ENCODE data around the gene PXDN.

PXDN gene

GRCh38 chr2:1660656-1661640 is 83.4 kb downstream of the PXDN start:
- DNase-seq: no peak

GRCh38 chr2:1659951-1660565 is 84.3 kb downstream of the PXDN start:
- no peak for DNase-seq

GRCh38 chr2:1658394-1659151 is 85.7 kb downstream of the PXDN start:
- no peak for DNase-seq

GRCh38 chr2:1656961-1657841 is 87.1 kb downstream of the PXDN start:
- DNase-seq: peak; percentile 21

GRCh38 chr2:1656326-1656960 is 87.9 kb downstream of the PXDN start:
- DNase-seq: peak; percentile 12

DNA sequence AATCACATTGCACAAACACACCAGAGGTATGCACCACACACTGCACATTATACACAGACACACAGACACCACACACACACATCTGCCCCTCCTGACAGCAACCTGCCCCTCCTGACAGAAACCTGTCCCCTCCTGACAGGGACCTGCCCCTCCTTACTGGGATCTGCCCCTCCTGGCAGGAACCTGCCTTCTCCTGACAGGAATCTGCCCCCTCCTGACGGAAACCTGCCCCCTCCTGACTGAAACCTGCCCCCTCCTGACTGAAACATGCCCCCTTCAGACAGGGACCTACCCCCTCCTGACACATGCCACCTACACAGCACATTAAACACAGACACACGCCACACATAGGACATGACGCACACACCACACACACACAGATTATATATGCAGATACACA is 88.9 kb downstream of the PXDN start:
- no peak for DNase-seq

GRCh38 chr2:1654696-1655374 is 89.5 kb downstream of the PXDN start:
- DNase-seq: no peak

DNA sequence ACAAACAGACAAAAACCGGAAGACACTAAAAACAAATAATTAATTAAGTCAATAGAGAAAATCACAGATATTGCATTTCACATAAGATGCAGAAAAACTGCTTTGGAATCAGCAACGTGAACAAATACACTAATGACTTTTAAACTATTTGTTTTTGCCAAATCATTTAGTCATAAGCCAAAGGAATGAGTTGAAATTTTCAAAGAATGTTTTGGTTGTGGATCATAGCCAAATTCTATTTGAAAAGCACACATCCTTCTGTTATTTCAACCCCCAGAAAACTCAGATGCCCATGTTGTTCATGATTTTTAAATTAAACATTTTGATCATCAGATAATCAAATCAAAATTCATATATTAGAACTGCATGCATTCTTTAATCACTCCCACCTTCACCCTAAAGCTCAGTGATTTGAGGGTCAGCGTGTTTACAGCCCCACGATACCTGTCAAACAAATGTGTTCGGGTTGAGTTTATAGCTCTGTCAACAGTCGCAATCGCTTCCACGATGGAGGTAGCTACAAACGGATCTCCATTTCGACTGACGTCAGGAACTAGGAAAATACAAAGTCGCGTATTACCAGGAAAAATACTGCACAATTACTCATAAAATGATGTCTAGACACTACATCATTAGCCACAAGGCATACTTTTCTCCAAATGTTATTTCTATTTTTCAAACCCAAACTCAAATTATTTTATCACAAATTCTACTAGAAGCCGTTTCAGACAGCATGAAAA is 90.2 kb downstream of the PXDN start:
- no peak for DNase-seq

GRCh38 chr2:1652034-1652790 is 92.1 kb downstream of the PXDN start:
- DNase-seq: no peak

DNA sequence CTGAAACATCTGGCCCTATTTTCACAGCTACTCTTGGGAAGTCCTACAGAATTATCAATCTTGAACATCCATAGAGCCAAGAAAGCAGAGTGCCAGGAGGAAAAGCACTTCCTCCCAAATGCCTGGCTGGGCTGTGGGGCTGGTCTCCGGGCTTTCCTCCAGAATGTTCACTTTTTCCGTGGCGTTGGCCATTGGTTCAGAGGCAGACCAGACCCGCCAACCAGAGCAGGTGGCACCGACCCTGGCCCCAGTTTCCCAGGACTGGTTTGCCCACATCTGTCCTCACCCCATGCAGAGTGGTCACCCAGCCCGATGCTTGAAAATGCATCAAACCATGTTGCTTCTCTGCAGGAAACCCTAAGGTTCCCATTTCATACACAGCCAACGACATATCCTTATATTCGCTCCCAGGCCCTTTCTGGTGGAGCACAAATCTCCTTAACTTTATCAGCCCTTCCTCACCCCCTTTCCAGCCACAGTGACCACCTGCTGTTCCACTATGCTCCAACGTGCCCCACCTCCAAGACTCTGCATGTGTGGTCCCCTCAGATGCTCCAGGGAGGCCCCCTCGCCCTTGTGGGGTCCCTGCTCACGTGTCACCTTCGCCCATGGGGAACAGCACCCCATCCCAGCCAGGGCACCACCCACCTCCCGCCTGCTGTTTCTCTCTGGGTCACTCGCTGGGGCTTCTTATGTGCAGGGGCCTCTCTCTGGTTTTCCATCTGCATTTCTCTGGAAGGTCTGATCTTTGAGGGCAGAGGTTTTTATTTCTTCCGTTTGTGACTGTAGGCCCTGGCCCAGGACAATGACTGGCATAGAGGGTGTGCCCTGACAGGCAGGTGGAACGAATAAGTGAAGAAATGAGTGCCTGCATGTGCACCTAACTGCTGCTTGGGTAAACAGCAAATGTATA is 92.9 kb downstream of the PXDN start:
- DNase-seq: no peak

- no peak for DNase-seq
These were observed 94.0 kb downstream of the PXDN start for GRCh38 chr2:1650085-1650872.

- no peak for DNase-seq
These were observed 94.9 kb downstream of the PXDN start for GRCh38 chr2:1649103-1650084.

- DNase-seq: no peak
These were observed 95.8 kb downstream of the PXDN start for GRCh38 chr2:1648241-1649102.

- DNase-seq: no peak
These were observed 96.7 kb downstream of the PXDN start for GRCh38 chr2:1647417-1648240.

Measured in activated CD4-positive, CD25-positive, alpha-beta regulatory T cell treated with anti-CD3 and anti-CD28 coated beads, Interleukin-2, amount 50 U/mL, for 72 hours (primary cell).